IPS-20b (cell line): ENCODE measurements around the gene PCGF3.
"Not testable (repeated sequence)": the region's sequence is repeated elsewhere in the genome, so short reads cannot be mapped to it uniquely, and the experiment has no call there.

Experiments used
- H3K27ac ChIP-seq: one replicate; pipeline ENCODE4 v1.5.1; 2013; ENCODE audit warnings: low read length
- H3K27me3 ChIP-seq: 2 replicates; pipeline ENCODE4 v1.6.1; 2013; ENCODE audit warnings: mild to moderate bottlenecking, low read length, inconsistent platforms; ENCODE audit not compliant: insufficient read depth
- H3K36me3 ChIP-seq: 2 replicates; pipeline ENCODE4 v1.6.1; 2013; ENCODE audit warnings: low read depth, mild to moderate bottlenecking, inconsistent platforms, low read length, moderate library complexity; ENCODE audit not compliant: insufficient read depth
- H3K4me1 ChIP-seq: 2 replicates; pipeline ENCODE4 v1.6.1; 2013; ENCODE audit warnings: mild to moderate bottlenecking, control low read depth, inconsistent platforms, low read length, moderate library complexity; ENCODE audit not compliant: insufficient read depth
- H3K4me3 ChIP-seq: 2 replicates; pipeline ENCODE4 v1.5.1; 2013; ENCODE audit warnings: mild to moderate bottlenecking, low read length, inconsistent platforms
- H3K9ac ChIP-seq: 2 replicates; pipeline ENCODE4 v1.6.1; 2013; ENCODE audit warnings: low read depth, mild to moderate bottlenecking, inconsistent platforms, low read length, moderate library complexity
- H3K9me3 ChIP-seq: 2 replicates; pipeline ENCODE4 v1.6.1; 2013; ENCODE audit warnings: mild to moderate bottlenecking, low read depth, low read length, inconsistent platforms; ENCODE audit not compliant: insufficient read depth

The PCGF3 gene

DNA sequence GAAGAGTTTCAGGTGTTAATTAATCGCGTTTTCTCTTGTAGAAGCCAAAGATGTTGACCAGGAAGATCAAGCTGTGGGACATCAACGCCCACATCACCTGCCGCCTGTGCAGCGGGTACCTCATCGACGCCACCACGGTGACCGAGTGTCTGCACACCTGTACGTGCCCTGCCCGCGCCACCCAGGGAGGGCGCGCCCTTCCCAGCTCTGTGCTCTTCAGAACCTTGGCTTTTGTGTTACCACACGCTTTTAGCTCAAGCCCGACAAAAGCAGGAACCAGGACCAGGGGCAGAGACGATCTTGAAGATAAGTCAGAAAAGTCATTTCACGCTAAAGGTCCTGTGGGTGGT lies 28.0 kb downstream of the PCGF3 start:
- H3K4me1 ChIP-seq: no peaks in the 10 kb centered on the region
- peaks cover 55% of the 10 kb centered on the region for H3K36me3 ChIP-seq
- H3K27ac ChIP-seq: no peak overlapping the region
- H3K4me3 ChIP-seq: no peak overlapping the region
- no peaks in the 10 kb centered on the region for H3K27me3 ChIP-seq
- H3K9me3 ChIP-seq: no peaks in the 10 kb centered on the region
- no peak overlapping the region for H3K9ac ChIP-seq

DNA sequence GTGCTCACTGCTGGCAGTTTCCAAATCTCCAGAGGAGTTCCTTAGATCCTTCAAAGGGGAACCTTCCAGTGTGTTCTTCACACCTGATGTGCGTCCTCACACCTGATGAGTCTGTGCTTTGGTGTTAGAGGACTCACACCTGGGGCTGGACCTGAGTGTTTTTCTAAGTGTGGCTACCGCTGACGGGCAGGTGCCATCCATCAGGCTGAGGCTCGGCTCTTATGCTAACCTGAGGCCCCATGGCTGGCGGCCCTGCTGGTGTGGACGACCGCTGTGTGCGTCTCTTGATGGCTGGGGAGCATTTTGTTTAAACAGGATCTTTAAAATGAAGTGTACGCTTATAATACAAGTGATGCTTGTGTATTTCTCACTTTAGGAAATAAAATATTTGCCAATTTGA lies 28.4 kb downstream of the PCGF3 start:
- Histone ChIP-seq H3K9me3 (no peaks in the 10 kb centered on the region), H3K4me3 (no peak overlapping the region), H3K27ac (no peak overlapping the region), H3K27me3 (no peaks in the 10 kb centered on the region), H3K36me3 (peaks cover 60% of the 10 kb centered on the region), H3K4me1 (no peaks in the 10 kb centered on the region), H3K9ac (no peak overlapping the region)

DNA sequence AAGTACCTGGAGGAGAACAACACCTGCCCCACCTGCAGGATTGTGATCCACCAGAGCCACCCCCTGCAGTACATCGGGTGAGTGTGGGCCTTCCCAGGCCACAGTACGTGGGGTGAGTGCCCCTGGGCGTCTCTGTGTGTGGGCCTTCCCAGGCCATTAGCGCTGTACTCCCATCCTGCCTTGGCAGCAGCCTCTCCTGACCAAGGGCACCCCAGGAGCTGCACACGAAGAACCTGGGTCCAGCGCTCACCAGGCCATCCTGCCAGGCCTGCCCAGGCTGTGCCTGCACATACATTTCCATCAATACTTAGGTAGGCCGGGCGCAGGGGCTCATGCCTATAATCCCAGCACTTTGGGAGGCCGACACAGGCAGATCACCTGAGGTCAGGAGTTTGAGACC lies 29.3 kb downstream of the PCGF3 start:
- Histone ChIP-seq H3K4me1 (no peaks in the 10 kb centered on the region), H3K27me3 (no peaks in the 10 kb centered on the region), H3K9me3 (no peaks in the 10 kb centered on the region), H3K27ac (no peak overlapping the region), H3K4me3 (no peak overlapping the region), H3K36me3 (peaks cover 69% of the 10 kb centered on the region), H3K9ac (no peak overlapping the region)

DNA sequence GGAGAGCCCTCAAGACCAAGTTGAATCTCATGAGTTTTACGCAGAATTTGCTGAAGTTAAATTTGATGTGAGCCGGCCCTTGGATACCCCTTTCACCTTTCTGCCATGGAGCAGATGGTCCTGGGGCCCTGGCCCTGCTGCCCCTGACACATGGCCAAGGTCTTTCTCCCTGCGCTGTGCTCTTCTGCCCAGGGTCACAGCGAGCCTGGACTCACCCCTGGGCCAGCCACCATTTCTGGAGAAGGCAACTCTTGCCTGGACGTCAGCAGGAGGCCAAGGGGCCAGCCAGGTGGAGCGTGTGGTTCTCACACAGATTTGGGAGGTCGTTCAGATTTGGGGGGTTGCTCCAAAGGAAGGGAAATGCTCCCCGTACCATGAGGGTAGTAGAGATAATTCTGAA lies 30.0 kb downstream of the PCGF3 start:
- peaks cover 72% of the 10 kb centered on the region for H3K36me3 ChIP-seq
- no peaks in the 10 kb centered on the region for H3K9me3 ChIP-seq
- H3K9ac ChIP-seq: no peak overlapping the region
- H3K4me3 ChIP-seq: no peak overlapping the region
- H3K4me1 ChIP-seq: no peaks in the 10 kb centered on the region
- no peaks in the 10 kb centered on the region for H3K27me3 ChIP-seq
- H3K27ac ChIP-seq: no peak overlapping the region

DNA sequence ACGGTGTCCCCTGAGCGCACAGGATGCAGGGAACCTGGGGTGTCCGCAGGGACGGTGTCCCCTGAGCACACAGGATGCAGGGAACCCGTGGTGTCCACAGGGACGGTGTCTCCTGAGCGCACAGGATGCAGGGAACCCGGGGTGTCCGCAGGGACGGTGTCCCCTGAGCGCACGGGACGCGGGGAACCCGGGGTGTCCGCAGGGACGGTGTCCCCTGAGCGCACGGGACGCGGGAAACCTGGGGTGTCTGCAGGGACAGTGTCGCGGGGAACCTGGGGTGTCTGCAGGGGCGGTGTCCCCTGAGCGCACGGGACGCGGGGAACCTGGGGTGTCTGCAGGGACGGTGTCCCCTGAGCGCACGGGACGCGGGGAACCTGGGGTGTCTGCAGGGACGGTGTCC lies 30.9 kb downstream of the PCGF3 start:
- not testable (repeated sequence) for H3K9ac ChIP-seq, H3K9me3 ChIP-seq, H3K27me3 ChIP-seq, H3K4me1 ChIP-seq, H3K4me3 ChIP-seq, H3K27ac ChIP-seq
- H3K36me3 ChIP-seq: peaks cover 74% of the 10 kb centered on the region

DNA sequence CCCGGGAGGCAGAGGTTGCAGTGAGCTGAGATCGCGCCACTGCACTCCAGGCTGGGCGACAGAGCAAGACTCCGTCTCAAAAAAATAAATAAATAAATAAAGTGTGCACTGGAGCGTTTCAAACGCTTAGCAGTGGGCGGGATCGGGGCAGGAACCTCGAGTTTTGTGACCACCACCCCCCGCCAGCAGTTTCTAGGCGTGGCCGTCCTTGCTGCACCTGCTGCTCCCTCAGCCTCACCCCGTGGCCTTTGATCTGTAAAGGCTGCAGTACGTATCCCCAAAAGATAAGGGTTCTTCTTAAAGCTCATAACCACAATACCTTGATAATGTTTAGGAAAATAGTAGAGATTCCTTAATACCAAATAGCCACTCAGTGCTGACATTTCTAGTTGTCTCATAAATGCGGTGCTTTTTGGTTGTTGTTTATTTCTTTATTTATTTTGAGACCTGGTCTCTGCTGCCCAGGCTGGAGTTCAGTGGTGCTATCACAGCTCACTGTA lies 33.2 kb downstream of the PCGF3 start:
- Histone ChIP-seq H3K27me3 (no peaks in the 10 kb centered on the region), H3K36me3 (peaks cover 64% of the 10 kb centered on the region), H3K4me1 (no peaks in the 10 kb centered on the region), H3K27ac (no peak overlapping the region), H3K9ac (no peak overlapping the region), H3K4me3 (no peak overlapping the region), H3K9me3 (no peaks in the 10 kb centered on the region)

DNA sequence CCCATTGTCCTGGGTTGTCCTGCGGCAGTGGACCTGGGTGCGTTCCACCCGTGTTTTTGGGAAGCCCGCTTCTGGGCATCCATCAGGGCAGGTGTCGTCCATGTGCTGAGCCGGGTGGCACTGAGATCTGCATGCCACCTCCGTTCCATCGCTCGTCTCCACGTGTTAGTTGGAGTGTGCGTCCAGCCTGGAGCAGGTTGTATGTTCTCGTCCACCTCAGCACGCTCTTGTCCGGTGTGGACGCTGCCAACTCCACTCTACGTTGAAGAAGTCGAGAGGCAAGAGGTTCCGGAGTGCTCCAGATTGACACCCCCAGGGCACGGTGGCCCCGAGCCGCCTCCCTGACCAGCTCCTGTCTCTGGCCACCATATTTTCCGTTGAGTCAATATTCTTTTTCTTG lies 33.9 kb downstream of the PCGF3 start:
- Histone ChIP-seq H3K9ac (no peak overlapping the region), H3K27me3 (no peaks in the 10 kb centered on the region), H3K4me1 (no peaks in the 10 kb centered on the region), H3K9me3 (no peaks in the 10 kb centered on the region), H3K36me3 (peaks cover 57% of the 10 kb centered on the region), H3K27ac (no peak overlapping the region), H3K4me3 (no peak overlapping the region)

DNA sequence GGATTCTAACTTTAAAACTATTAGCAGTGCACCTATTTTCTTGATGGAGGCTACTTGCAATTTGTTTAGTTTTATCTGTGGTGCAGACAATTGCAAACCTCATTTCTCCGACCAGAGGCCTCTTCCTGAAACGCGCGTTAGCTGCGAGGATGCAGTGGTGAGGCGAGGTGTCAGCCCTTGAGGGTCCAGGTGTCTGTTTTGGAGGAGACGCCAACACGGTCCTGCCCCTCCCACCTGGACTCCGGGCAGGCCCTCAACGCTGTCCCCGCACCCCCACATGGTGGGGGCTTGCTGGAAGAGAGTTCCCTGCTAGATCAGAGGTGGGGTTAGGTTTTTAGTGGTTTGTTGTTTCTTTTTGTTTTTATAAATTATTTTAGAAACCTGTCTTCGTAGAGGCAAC lies 34.4 kb downstream of the PCGF3 start:
- Histone ChIP-seq H3K27ac (no peak overlapping the region), H3K9ac (no peak overlapping the region), H3K4me1 (no peaks in the 10 kb centered on the region), H3K36me3 (peaks cover 52% of the 10 kb centered on the region), H3K4me3 (no peak overlapping the region), H3K27me3 (no peaks in the 10 kb centered on the region), H3K9me3 (no peaks in the 10 kb centered on the region)

DNA sequence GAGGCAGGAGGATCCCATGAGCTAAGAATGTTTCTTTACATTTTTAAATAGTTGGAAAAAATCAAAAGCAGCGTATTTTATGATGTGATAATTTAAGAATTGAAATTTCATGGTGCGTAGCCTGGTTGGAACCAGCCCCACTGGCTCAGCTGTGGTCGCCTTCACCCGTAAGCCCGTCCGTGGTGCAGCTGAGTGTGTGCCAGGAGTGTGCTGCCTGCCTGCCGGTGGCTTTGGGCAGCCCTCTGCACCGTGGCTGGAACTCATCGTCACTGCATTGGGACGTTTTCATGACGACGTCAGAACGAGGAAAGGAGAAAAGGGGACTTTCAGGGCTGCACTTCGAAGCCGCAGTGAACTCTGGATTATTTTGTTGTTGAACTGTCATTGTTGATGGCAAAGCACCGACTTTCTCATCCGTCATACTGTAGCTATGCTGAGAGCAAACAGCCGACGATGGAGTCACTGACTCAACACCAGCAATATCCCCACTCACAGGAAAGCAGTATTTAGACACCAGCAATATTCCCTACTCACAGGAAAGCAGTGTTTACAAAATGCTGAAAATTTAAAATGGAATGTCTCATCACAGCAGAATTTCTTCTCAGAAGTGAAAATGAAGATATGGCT lies 35.1 kb downstream of the PCGF3 start:
- H3K27me3 ChIP-seq: no peaks in the 10 kb centered on the region
- H3K4me1 ChIP-seq: no peaks in the 10 kb centered on the region
- peaks cover 45% of the 10 kb centered on the region for H3K36me3 ChIP-seq
- H3K4me3 ChIP-seq: no peak overlapping the region
- no peaks in the 10 kb centered on the region for H3K9me3 ChIP-seq
- H3K9ac ChIP-seq: no peak overlapping the region
- H3K27ac ChIP-seq: no peak overlapping the region

DNA sequence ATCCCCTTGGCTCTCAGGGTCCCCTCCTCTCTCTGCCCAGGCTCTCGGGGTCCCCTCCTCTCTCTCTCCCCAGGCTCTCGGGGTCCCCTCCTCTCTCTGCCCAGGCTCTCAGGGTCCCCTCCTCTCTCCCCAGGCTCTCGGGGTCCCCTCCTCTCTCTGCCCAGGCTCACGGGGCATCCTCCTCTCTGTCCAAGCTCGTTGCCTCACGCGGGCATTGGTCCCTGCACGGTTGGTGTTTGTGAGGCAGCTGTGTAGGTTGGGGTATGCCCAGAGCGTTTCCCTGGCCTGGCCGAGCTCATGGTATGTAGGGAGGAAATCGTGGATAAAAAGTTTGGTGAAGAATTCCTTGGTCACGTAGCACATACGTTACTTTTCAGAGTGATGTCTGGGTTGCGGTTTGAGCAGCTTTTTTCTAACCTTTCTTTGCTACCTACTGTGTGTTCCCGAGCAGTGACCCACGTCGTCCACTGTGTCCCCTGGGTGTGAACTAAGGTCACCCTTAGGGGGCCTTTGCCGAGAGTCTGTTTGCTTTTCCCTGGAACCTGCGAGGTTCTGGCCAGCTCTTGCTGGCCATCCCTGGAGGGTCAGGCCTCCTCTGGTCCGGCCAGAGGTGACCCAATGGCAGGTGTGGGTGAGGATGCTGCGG lies 36.6 kb downstream of the PCGF3 start:
- Histone ChIP-seq H3K4me1 (no peaks in the 10 kb centered on the region), H3K4me3 (no peak overlapping the region), H3K9me3 (no peaks in the 10 kb centered on the region), H3K27ac (no peak overlapping the region), H3K27me3 (no peaks in the 10 kb centered on the region), H3K36me3 (peaks cover 42% of the 10 kb centered on the region), H3K9ac (no peak overlapping the region)

DNA sequence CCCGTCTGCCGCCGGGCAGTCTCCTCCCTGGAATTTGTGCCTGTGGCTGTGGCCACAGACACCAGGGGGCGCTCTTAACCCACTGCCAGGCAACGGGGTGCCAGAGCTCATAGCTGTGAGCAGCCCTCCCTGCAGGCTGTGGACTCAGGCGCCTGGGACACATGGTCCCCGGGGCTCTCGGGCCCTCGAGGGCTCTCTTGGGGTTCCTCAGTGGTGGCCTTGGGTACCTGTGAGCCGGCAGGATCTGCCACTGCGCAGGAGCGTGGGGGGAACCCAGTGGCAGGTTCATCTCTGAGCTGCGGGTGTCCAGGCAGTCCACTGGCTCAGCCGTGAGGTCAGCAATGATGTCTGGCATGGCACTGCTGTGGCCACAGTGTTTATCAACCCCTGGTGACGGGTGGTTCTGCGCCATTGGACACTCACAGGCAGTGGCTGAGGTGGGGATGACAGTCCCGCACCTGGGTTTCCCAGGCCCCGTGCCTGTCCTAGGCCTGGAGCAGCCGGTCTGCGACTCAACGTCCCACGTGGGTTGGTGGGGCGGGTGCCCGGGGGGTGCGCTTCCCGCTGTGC lies 37.2 kb downstream of the PCGF3 start:
- Histone ChIP-seq H3K9me3 (no peaks in the 10 kb centered on the region), H3K4me3 (no peak overlapping the region), H3K9ac (no peak overlapping the region), H3K27ac (no peak overlapping the region), H3K36me3 (peaks cover 37% of the 10 kb centered on the region), H3K27me3 (no peaks in the 10 kb centered on the region), H3K4me1 (no peaks in the 10 kb centered on the region)

DNA sequence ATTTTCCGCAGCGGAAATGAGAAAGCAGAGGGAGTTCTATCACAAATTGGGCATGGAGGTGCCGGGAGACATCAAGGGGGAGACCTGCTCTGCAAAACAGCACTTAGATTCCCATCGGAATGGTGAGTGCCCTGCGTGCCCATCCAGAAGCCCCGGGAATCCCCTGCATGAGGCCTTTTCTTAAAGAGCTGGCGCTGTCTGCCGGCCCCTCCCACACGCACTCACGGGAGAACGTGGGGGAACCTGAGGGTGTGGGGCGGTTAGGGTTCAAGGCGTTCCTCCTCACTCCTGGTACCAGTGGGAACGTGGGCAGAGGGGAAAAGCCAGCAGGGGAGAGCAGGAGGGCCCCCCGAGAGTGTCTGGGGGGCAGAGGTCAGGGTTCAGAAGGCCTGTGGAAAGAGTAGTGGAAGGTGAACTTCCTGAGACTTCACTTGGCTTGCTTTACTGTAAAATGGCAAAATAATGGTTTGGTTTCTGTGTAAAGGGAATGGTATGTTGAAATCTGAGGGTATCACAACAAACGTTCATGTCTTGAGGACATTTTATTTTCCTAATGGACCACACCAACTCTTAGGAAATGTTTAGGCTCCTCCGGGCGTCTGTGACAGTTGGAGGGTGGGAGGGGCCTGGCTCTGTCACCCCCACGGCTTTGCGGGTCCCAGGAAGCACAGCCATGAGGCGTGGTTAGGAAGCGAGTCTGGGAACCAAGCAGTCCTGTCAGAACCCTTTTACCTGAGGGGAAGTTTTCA lies 38.0 kb downstream of the PCGF3 start:
- no peak overlapping the region for H3K9ac ChIP-seq
- no peak overlapping the region for H3K4me3 ChIP-seq
- H3K36me3 ChIP-seq: peaks cover 41% of the 10 kb centered on the region
- no peaks in the 10 kb centered on the region for H3K9me3 ChIP-seq
- no peaks in the 10 kb centered on the region for H3K4me1 ChIP-seq
- no peaks in the 10 kb centered on the region for H3K27me3 ChIP-seq
- no peak overlapping the region for H3K27ac ChIP-seq
